Common myeloid progenitor, CD34-positive (primary cell): ENCODE results near the gene PCBP2.

Source experiments
- CTCF ChIA-PET: fragments of 350-600 bp; sonication (Branson Sonifier 250); formaldehyde crosslinking; loops from one replicate; lab custom pipeline; 2021; ENCODE audit warnings: antibody characterized with exemption; lab: Charles Lee
- POLR2A ChIA-PET: fragments of 350-600 bp; sonication (Branson Sonifier 250); formaldehyde crosslinking; loops from one replicate; lab custom pipeline; 2021; ENCODE audit warnings: antibody characterized with exemption; lab: Charles Lee
- DNase-seq, 3 donors: peaks; one replicate each; pipeline versions ENCODE4 v3.0.0 to v3.0.0-alpha.2; 2013
- H3K27ac ChIP-seq, 2 experiments: 1 replicate in 1 of 2; 2 replicates in 1 of 2; pipeline ENCODE4 v1.7.0; 2013; ENCODE audit warnings: inconsistent platforms in 2 of 2, low read length in 2 of 2, mild to moderate bottlenecking in 2 of 2, low read depth in 1 of 2, moderate library complexity in 1 of 2; ENCODE audit not compliant: severe bottlenecking in 2 of 2, insufficient read depth in 1 of 2, poor library complexity in 1 of 2
- H3K27me3 ChIP-seq, 5 experiments: replicated peaks in 2 of 5; 1 replicate in 3 of 5; 2 replicates in 2 of 5; pipeline versions ENCODE4 v1.6.1 to v1.7.0; 2013; ENCODE audit warnings: low read length in 4 of 5, mild to moderate bottlenecking in 2 of 5, moderate library complexity in 2 of 5, inconsistent platforms in 1 of 5; ENCODE audit not compliant: insufficient read depth in 5 of 5, control insufficient read depth in 4 of 5
- H3K36me3 ChIP-seq, 4 experiments: 1 replicate in 2 of 4; 2 replicates in 2 of 4; pipeline versions ENCODE4 v1.6.1 to v1.7.0; 2013; ENCODE audit warnings: low read length in 3 of 4, control low read depth in 1 of 4, mild to moderate bottlenecking in 1 of 4; ENCODE audit not compliant: control insufficient read depth in 4 of 4, insufficient read depth in 4 of 4
- H3K4me1 ChIP-seq, 4 experiments: 1 replicate in 3 of 4; 2 replicates in 1 of 4; pipeline versions ENCODE4 v1.6.1 to v1.7.1; 2013; ENCODE audit warnings: low read length in 3 of 4, mild to moderate bottlenecking in 3 of 4, control low read depth in 1 of 4, inconsistent platforms in 1 of 4, moderate library complexity in 1 of 4; ENCODE audit not compliant: control insufficient read depth in 4 of 4, insufficient read depth in 4 of 4; ENCODE audit errors: control extremely low read depth in 1 of 4
- H3K4me3 ChIP-seq, 7 experiments: 1 replicate in 4 of 7; 2 replicates in 3 of 7; pipeline versions ENCODE4 v1.5.1 to v1.7.0; 2013; ENCODE audit warnings: mild to moderate bottlenecking in 7 of 7, low read length in 6 of 7, moderate library complexity in 6 of 7, inconsistent platforms in 2 of 7, low read depth in 2 of 7, control low read depth in 1 of 7; ENCODE audit not compliant: insufficient read depth in 4 of 7, control insufficient read depth in 1 of 7; ENCODE audit errors: extremely low read depth in 1 of 7
- H3K9me3 ChIP-seq, 5 experiments: 1 replicate in 4 of 5; 2 replicates in 1 of 5; pipeline versions ENCODE4 v1.6.1 to v1.7.1; 2013; ENCODE audit warnings: low read length in 4 of 5, mild to moderate bottlenecking in 2 of 5, inconsistent platforms in 1 of 5, low read depth in 1 of 5, moderate library complexity in 1 of 5; ENCODE audit not compliant: control insufficient read depth in 4 of 5, insufficient read depth in 2 of 5; ENCODE audit errors: control extremely low read depth in 1 of 5
- whole genome bisulfite sequencing: methylation state at CpG from one replicate; pipeline ENCODE4 v1.1.5; 2013; ENCODE audit not compliant: insufficient coverage; 5-methylcytosine and 5-hydroxymethylcytosine counted together

The PCBP2 gene

DNA sequence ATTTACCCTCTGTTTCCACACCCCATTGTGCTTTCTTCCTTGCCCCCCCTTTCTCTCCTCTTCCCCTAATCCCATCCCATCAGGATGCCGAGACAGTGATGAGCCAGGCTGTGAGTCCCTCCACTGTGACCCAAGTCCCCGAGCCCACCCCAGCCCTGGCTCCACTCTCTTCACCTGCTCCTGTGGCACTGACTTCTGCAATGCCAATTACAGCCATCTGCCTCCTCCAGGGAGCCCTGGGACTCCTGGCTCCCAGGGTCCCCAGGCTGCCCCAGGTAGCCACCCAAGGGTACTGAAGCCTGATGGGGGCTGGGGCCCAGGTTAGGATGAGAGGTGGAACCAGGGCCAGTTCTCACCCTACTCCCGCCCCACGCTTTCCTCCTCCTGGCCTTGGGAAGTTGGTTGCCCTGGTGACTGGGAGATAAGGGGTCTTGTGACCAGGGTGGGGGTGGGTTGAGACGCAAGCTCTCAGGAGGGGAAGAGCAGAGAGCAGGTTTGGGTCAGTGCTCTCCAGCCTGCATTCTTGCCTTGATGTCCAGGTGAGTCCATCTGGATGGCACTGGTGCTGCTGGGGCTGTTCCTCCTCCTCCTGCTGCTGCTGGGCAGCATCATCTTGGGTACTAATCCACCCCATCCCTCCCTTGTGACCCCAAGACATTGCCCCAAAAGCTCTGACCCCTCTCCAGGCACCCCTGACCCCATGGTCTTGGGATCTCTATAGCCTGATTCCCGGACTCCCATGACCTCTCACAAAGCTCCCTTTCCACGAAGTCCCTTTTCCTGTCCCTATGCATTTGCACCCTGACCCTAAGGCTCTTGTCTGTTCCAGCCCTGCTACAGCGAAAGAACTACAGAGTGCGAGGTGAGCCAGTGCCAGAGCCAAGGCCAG, 27.0 kb upstream of the PCBP2 start:
- ChIA-PET CTCF (interaction anchor here (0.7 to 7.6 kb wide), 10 partner anchors 8 to 114 kb away, joined by 3 to 138 read pairs (median 3); partner anchors contain the start of gene AAAS), POLR2A (no interaction called here)
- peak overlapping the region in 1 of 2 experiments; percentile 60 for H3K27ac ChIP-seq
- no peaks in the 10 kb centered on the region for H3K27me3 ChIP-seq
- H3K36me3 ChIP-seq = no peaks in the 10 kb centered on the region
- no peak overlapping the region for H3K4me3 ChIP-seq
- H3K4me1 ChIP-seq = peaks cover 0 to 12% (median 6%) of the 10 kb centered on the region in 4 experiments
- DNase-seq = peak in 1 of 3 donors; percentile 18
- no peaks in the 10 kb centered on the region for H3K9me3 ChIP-seq
- 97% methylated on average over 6 of the region's 9 CpGs for WGBS

DNA sequence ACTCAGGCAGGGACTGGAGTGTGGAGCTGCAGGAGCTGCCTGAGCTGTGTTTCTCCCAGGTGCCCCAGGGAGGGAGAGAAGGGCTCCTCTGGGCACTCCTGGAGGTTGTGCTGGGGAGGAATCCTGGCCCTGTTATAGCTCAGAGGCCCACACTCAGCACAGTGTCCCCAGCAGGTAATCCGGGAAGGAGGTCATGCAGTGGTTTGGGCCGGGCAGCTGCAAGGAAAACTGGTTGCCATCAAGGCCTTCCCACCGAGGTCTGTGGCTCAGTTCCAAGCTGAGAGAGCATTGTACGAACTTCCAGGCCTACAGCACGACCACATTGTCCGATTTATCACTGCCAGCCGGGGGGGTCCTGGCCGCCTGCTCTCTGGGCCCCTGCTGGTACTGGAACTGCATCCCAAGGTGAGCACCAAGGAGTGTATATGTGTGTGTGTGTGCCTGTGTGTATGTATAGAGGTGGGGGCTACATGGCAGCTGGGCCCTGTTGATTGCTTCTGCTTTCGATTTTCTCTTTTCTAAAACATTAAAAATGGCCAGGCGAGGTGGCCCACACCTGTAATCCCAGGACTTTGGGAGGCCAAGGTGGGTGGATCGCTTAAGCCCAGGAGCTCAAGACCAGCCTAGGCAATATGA, 26.3 kb upstream of the PCBP2 start:
- Histone ChIP-seq H3K27ac (peak overlapping the region in 1 of 2 experiments; percentile 60), H3K4me3 (no peak overlapping the region), H3K4me1 (peaks cover 0 to 12% (median 6%) of the 10 kb centered on the region in 4 experiments), H3K27me3 (no peaks in the 10 kb centered on the region), H3K9me3 (no peaks in the 10 kb centered on the region), H3K36me3 (no peaks in the 10 kb centered on the region)
- ChIA-PET CTCF (interaction anchor here (0.7 to 7.6 kb wide), 11 partner anchors 10 to 113 kb away, joined by 3 to 138 read pairs (median 3); partner anchors contain the start of gene AAAS), POLR2A (no interaction called here)
- 79% methylated on average over 11 of the region's 11 CpGs for WGBS
- no peak for DNase-seq

DNA sequence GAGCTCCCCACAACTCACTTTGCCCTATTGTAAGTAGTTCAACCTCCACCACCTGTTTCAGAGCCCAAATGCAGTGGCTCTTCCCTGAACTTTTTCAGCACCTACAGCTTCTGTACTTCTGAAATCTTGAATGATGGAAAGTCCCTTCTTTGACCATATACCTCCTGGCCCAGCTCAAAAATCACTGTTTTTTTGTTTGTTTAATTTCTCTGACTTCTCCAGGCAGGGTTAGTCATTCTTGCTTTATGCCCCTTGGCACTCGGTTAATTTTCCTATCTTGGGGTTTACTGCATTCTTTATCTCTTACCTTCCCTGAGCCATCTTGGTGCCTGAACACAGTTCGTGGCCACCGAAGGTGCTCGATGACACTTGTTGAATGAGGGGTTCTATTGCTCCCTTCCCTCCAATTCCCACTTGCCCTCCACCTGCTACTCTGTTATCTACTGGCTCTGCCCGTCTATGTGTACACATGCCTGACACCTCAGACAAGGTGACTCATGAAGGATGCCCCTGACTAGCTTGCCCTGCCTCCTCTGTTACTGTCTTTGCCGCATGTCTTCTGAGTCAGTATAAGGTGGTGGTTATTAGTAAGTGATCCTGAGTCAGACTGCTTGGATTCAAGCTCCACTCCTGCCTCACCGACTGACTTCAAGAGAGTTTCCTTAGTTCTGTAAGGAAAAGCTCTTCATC, 23.9 kb upstream of the PCBP2 start:
- CTCF ChIA-PET = interaction anchor here (0.7 to 1.8 kb wide), 7 partner anchors 8 to 83 kb away, joined by 3 to 8 read pairs (median 3); partner anchors contain the start of gene PRR13
- Histone ChIP-seq H3K27me3 (no peaks in the 10 kb centered on the region), H3K27ac (no peak overlapping the region), H3K9me3 (no peaks in the 10 kb centered on the region), H3K4me3 (no peak overlapping the region), H3K4me1 (peaks cover 0 to 9% (median 3%) of the 10 kb centered on the region in 4 experiments), H3K36me3 (no peaks in the 10 kb centered on the region)
- POLR2A ChIA-PET = interaction anchor here (0.6 to 0.7 kb wide), 2 partner anchors 16 to 83 kb away, joined by 3 read pairs; no protein-coding TSS in a partner anchor
- WGBS = 92% methylated on average over 7 of the region's 7 CpGs
- DNase-seq = no peak

DNA sequence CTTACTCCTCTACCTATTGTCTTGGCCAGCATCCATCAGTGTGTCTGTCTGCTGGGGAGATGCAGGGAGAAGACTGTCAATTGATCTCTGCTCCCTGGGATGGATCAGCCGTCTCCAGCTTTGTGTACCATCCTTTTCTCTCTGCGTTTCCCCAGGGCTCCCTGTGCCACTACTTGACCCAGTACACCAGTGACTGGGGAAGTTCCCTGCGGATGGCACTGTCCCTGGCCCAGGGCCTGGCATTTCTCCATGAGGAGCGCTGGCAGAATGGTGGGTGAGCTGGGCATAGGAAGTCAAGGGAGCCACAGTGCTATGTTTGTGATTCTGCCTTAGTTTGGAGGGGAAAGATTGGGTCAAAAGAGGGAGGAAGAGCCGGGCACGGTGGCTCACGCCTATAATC, 23.2 kb upstream of the PCBP2 start:
- H3K4me1 ChIP-seq = peaks cover 0 to 9% (median 3%) of the 10 kb centered on the region in 4 experiments
- no peak overlapping the region for H3K27ac ChIP-seq
- ChIA-PET POLR2A (interaction anchor here (0.6 kb wide), 1 partner anchor 84 kb away, joined by 3 read pairs; no protein-coding TSS in a partner anchor), CTCF (interaction anchor here (0.7 to 1.8 kb wide), 6 partner anchors 9 to 84 kb away, joined by 3 to 8 read pairs (median 4); partner anchors contain the start of gene PRR13)
- H3K27me3 ChIP-seq = no peaks in the 10 kb centered on the region
- no peaks in the 10 kb centered on the region for H3K36me3 ChIP-seq
- no peak overlapping the region for H3K4me3 ChIP-seq
- H3K9me3 ChIP-seq = no peaks in the 10 kb centered on the region
- WGBS = 100% methylated on average over 4 of the region's 7 CpGs
- DNase-seq = no peak

DNA sequence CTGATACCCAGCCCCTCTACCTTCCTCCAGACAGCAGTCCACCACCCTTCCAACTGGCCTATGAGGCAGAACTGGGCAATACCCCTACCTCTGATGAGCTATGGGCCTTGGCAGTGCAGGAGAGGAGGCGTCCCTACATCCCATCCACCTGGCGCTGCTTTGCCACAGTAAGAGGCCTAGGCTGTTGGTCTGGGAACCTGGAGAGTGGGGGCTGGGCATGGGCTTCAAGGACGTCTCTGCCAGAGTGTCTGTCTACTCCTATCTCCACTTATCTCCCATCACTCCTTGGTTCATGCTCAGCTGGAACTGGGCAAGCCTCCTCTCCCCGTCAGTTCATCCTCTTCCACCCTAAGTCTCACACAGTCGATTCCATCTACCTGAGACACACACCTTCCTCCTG, 21.8 kb upstream of the PCBP2 start:
- no peak for DNase-seq
- no peak overlapping the region for H3K4me3 ChIP-seq
- 100% methylated on average over 3 of the region's 5 CpGs for WGBS
- H3K27me3 ChIP-seq = no peaks in the 10 kb centered on the region
- peaks cover 0 to 4% (median 0%) of the 10 kb centered on the region in 4 experiments for H3K4me1 ChIP-seq
- no peaks in the 10 kb centered on the region for H3K9me3 ChIP-seq
- CTCF ChIA-PET = interaction anchor here (1.1 to 1.7 kb wide), 5 partner anchors 9 to 95 kb away, joined by 3 to 8 read pairs (median 3); no protein-coding TSS in a partner anchor
- POLR2A ChIA-PET = no interaction called here
- no peaks in the 10 kb centered on the region for H3K36me3 ChIP-seq
- H3K27ac ChIP-seq = no peak overlapping the region

DNA sequence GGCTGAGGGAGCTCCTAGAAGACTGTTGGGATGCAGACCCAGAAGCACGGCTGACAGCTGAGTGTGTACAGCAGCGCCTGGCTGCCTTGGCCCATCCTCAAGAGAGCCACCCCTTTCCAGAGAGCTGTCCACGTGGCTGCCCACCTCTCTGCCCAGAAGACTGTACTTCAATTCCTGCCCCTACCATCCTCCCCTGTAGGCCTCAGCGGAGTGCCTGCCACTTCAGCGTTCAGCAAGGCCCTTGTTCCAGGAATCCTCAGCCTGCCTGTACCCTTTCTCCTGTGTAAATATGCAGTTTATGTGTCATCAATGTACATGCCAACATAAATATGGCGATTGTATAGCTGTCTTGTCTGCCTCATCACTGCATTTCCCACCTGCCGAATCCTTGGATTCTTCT, 20.7 kb upstream of the PCBP2 start:
- H3K4me1 ChIP-seq = no peaks in the 10 kb centered on the region
- no peak overlapping the region for H3K27ac ChIP-seq
- H3K27me3 ChIP-seq = no peaks in the 10 kb centered on the region
- no peaks in the 10 kb centered on the region for H3K9me3 ChIP-seq
- no peak for DNase-seq
- ChIA-PET POLR2A (interaction anchor here (0.7 kb wide), 1 partner anchor 67 kb away, joined by 3 read pairs; no protein-coding TSS in a partner anchor), CTCF (interaction anchor here (0.9 to 1.7 kb wide), 7 partner anchors 8 to 96 kb away, joined by 3 to 8 read pairs (median 4); no protein-coding TSS in a partner anchor)
- H3K36me3 ChIP-seq = no peaks in the 10 kb centered on the region
- WGBS = 95% methylated on average over 7 of the region's 7 CpGs
- H3K4me3 ChIP-seq = no peak overlapping the region
